Uterine smooth muscle cell (primary cell): ENCODE measurements around the gene PCOLCE2. TPM values are rescaled to one million over a fixed set of nuclear protein-coding genes. Genes with fewer than 3 reads are reported as not detected.

Experiments
- total RNA-seq: library from RNA; depleted of rRNA; stranded (reverse); fragments of >200 nt; gene quantifications from 2 replicates; pipeline ENCODE4 v1.2.3, GENCODE V29; 2014

Gene PCOLCE2, protein sequence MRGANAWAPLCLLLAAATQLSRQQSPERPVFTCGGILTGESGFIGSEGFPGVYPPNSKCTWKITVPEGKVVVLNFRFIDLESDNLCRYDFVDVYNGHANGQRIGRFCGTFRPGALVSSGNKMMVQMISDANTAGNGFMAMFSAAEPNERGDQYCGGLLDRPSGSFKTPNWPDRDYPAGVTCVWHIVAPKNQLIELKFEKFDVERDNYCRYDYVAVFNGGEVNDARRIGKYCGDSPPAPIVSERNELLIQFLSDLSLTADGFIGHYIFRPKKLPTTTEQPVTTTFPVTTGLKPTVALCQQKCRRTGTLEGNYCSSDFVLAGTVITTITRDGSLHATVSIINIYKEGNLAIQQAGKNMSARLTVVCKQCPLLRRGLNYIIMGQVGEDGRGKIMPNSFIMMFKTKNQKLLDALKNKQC
- total RNA-seq: 16.6 and 25.4 TPM in 2 replicates

DNA sequence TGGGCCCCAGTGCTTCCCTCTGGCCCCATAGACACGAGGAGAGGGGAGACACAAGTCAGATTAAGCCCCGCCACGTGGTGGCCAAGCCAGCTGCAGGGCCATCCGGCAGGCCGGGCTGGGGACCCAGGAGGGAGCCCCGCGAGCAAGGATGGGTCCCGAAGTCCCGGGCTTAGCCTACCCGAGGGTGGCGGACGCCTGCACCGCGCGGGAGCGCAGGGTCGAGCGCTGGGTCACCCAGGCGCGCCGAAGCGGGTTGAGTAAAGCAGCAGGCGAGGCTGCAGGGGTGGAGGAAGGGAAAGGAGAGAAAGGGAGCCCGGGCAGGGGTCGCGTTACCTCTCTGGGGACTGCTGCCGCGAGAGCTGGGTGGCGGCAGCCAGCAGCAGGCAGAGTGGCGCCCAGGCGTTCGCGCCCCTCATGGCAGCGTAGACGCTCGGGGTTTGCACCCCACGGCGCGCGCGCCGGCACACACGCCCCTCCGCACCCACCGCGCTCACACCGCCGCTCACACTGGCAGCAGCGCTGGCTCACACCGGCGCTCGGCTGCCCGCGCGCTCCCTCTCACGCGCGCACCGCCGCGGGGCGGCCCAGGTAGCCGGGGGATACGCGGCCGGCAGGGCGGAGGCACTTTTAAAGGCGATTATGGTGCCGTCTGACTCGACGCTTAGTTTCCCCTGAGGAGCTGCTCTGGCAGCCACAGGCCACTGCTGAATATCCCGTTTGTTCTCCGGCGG, at the start of gene PCOLCE2:
Gene PCOLCE2, minus strand, starts transcription at position 603 of the 731 bp plus-strand sequence. Its CDS starts 187 bp downstream, at position 416.

Other genes starting within 250 kb of the PCOLCE2 start
- gene TRPC1, start 165.0 kb downstream of the PCOLCE2 start, total RNA-seq: 43.5 and 51.9 TPM in 2 replicates
- under 0.01 TPM in 1 of 2 replicates, not detected in the other for gene PAQR9, start 74.6 kb upstream of the PCOLCE2 start, total RNA-seq
- 68.5 and 90.1 TPM in 2 replicates for gene U2SURP, start 112.5 kb upstream of the PCOLCE2 start, total RNA-seq
- gene CHST2, start 230.7 kb upstream of the PCOLCE2 start, total RNA-seq: 13.0 and 15.4 TPM in 2 replicates